Lung (tissue), 12 donors: Measurements from ENCODE around the gene PKM. TPM values are rescaled to one million over a fixed set of nuclear protein-coding genes. Genes with fewer than 3 reads are reported as not detected.

ENCODE experiments used
- ATAC-seq: fragments of 200-7000 bp; cut with Tn5 transposase; one replicate; pipeline ENCODE4 v1.9.1; 2020; ENCODE audit warnings: moderate number of reproducible peaks; ENCODE audit not compliant: insufficient read depth, low FRiP score
- DNase-seq, 3 donors: peaks; one replicate each; pipeline ENCODE4 v3.0.0-alpha.2; 2013 to 2017
- H3K27ac ChIP-seq, 2 donors: one replicate each; pipeline ENCODE4 v1.5.1; 2013; ENCODE audit warnings: mild to moderate bottlenecking in 2 of 2, moderate library complexity in 2 of 2, control low read depth in 1 of 2, inconsistent platforms in 1 of 2, low read depth in 1 of 2, low read length in 1 of 2
- H3K27me3 ChIP-seq, 3 donors: one replicate each; pipeline ENCODE4 v1.5.1; 2013; ENCODE audit warnings: low read length in 2 of 3; ENCODE audit not compliant: control insufficient read depth in 3 of 3, insufficient read depth in 3 of 3
- H3K36me3 ChIP-seq, 4 donors: one replicate each; pipeline ENCODE4 v1.5.1; 2013; ENCODE audit warnings: low read length in 4 of 4, mild to moderate bottlenecking in 1 of 4, moderate library complexity in 1 of 4; ENCODE audit not compliant: control insufficient read depth in 4 of 4, insufficient read depth in 4 of 4
- H3K4me1 ChIP-seq, 5 donors: one replicate each; pipeline ENCODE4 v1.5.1; 2013; ENCODE audit warnings: low read length in 5 of 5, mild to moderate bottlenecking in 2 of 5, moderate library complexity in 1 of 5; ENCODE audit not compliant: control insufficient read depth in 5 of 5, insufficient read depth in 5 of 5
- H3K4me3 ChIP-seq: one replicate; pipeline ENCODE4 v1.5.1; 2013; ENCODE audit warnings: mild to moderate bottlenecking, control low read depth, moderate library complexity
- H3K9ac ChIP-seq, 2 donors: one replicate each; pipeline ENCODE4 v1.5.1; 2013; ENCODE audit warnings: low read length in 2 of 2, control low read depth in 1 of 2; ENCODE audit not compliant: insufficient read depth in 1 of 2
- H3K9me3 ChIP-seq, 4 donors: one replicate each; pipeline ENCODE4 v1.5.1; 2013; ENCODE audit warnings: low read length in 3 of 4, mild to moderate bottlenecking in 1 of 4, moderate library complexity in 1 of 4; ENCODE audit not compliant: control insufficient read depth in 4 of 4, insufficient read depth in 3 of 4
- CTCF ChIP-seq: IDR thresholded peaks from 2 replicates; pipeline ENCODE4 v1.5.1; 2012; ENCODE audit warnings: mild to moderate bottlenecking; ENCODE audit errors: control extremely low read depth, extremely low read depth
- WGBS, 2 donors: extraction: QIAGEN DNeasy Blood & Tissue Kit; methylation state at CpG; one replicate each; pipeline ENCODE4 v1.1.7; 2013; 5-methylcytosine and 5-hydroxymethylcytosine counted together
- polyA plus RNA-seq, 2 donors: library from polyadenylated mRNA; stranded (reverse); fragments of 200-250 nt; gene quantifications; one replicate each; pipeline ENCODE4 v1.2.1, GENCODE V29; 2013
- total RNA-seq, 2 donors: library from RNA; depleted of rRNA in 1 of 2; stranded (reverse); fragments of >200 nt in 1 of 2; gene quantifications; one replicate each; pipeline ENCODE4 v1.2.1, GENCODE V29; 2014 to 2021
- donor health status: control.
- donor health status: control.
- donor health status: Bipolar disorder and iron deficiency.
- donor health status: healthy.
- donor health status: DM: yes; HTN: yes; CAD: no.

PKM gene
- total and polyA plus RNA-seq, 4 donors, result 235 to 867 (median 504) TPM

DNA sequence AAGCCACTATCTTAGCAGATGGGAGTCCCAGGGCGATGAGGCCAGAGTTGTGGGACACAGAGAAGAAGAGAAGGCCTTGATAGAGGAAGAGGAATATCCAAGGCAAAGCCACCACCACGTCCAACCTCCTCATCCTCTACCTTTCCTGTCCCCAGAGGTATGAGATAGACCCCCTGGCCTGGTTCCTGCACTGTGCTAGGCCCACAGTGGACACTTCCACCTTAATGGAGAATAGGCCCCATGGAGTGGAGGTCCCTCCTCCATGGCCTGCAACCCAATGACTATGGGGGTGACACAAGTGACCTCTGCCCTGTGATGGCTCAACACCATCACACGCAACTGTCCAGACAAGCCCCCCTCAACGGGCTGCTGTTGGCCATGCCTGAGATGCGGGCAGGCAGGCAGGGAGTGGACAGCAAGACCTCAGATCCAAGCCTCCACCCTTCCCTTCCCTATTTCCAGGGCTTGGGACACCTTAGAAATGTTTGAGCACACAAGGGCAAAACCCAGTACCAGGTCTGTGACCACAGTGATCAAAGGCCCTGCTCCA is 70.2 kb downstream of the PKM start:
- DNase-seq, result no peak
- ATAC-seq, result no peak
- H3K4me3 ChIP-seq, result no peak overlapping the region
- no peak overlapping the region for H3K9ac ChIP-seq
- WGBS, 2 donors, result 91 to 94% methylated on average over 5 of the region's 5 CpGs
- peaks cover 0 to 23% (median 9%) of the 10 kb centered on the region in 5 donors for H3K4me1 ChIP-seq
- no peak for TF ChIP-seq CTCF
- H3K9me3 ChIP-seq, result no peaks in the 10 kb centered on the region
- no peaks in the 10 kb centered on the region for H3K27me3 ChIP-seq
- peak overlapping the region in 1 of 2 donors; percentile 62 for H3K27ac ChIP-seq
- no peaks in the 10 kb centered on the region for H3K36me3 ChIP-seq

DNA sequence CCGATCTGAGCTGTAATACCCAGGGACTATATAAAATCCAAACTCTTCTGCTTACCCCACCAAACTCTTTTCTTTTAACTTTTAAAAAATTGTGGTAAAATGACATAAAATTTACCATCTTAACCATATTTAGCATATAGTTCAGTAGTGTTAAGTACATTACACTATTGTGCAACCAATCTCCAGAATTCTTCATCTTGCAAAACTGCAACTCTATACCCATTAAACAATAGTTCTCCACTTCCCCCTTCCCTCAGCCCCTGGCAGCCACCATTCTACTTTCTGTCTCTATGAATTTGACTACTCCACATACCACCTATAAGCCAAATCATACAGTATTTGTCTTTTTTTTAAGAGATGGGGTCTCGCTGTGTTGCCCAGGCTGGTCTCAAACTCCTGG is 74.1 kb downstream of the PKM start:
- H3K36me3 ChIP-seq, result no peaks in the 10 kb centered on the region
- H3K4me3 ChIP-seq, result no peak overlapping the region
- H3K9me3 ChIP-seq, result no peaks in the 10 kb centered on the region
- 77 to 92% methylated on average over 2 of the region's 2 CpGs for WGBS, 2 donors
- DNase-seq, result no peak
- no peak for ATAC-seq
- no peaks in the 10 kb centered on the region for H3K27me3 ChIP-seq
- no peak overlapping the region for H3K27ac ChIP-seq
- H3K9ac ChIP-seq, result no peak overlapping the region
- H3K4me1 ChIP-seq, result peaks cover 0 to 39% (median 13%) of the 10 kb centered on the region in 5 donors
- TF ChIP-seq CTCF, result no peak

GRCh38 chr15:72155635-72156616 is 75.1 kb downstream of the PKM start:
- 7 to 13% methylated on average over 19 of the region's 19 CpGs for WGBS, 2 donors
- DNase-seq, result peak; percentile 91 to 95 (median 95)
- ATAC-seq, result peak; percentile 71
- Histone ChIP-seq H3K27ac (peak overlapping the region in 1 of 2 donors; percentile 65), H3K27me3 (no peaks in the 10 kb centered on the region), H3K9ac (peak overlapping the region; percentile 31 to 88), H3K9me3 (no peaks in the 10 kb centered on the region), H3K4me3 (peak overlapping the region; percentile 46), H3K4me1 (peaks cover 0 to 29% (median 6%) of the 10 kb centered on the region in 5 donors), H3K36me3 (no peaks in the 10 kb centered on the region)
- TF ChIP-seq CTCF, result peak; percentile 94
